GM06990 (cell line): ENCODE measurements around the gene JARID2.
A peak's percentile ranks its signal among the peaks of the same experiment; 100 is the strongest.

Experiments used
- DNase-seq: peaks from one replicate; pipeline ENCODE4 v3.0.0-alpha.2; 2011; ENCODE audit not compliant: insufficient read length; ENCODE audit errors: extremely low read depth
- H3K27me3 ChIP-seq: replicated peaks from 2 replicates; pipeline ENCODE4 v1.6.0; 2011; ENCODE audit warnings: low read length; ENCODE audit not compliant: control insufficient read depth, insufficient read depth
- H3K36me3 ChIP-seq: 2 replicates; pipeline ENCODE4 v1.5.1; 2011; ENCODE audit warnings: low read length; ENCODE audit not compliant: control insufficient read depth, insufficient read depth
- H3K4me3 ChIP-seq: replicated peaks from 2 replicates; pipeline ENCODE4 v1.5.1; 2011; ENCODE audit warnings: low read depth, mild to moderate bottlenecking, control low read depth, low read length
- TF ChIP-seq, protein P1 (sequence below): IDR thresholded peaks from 2 replicates; pipeline ENCODE4 v1.5.1; 2011; ENCODE audit warnings: low read length, control low read depth, mild to moderate bottlenecking, inconsistent platforms; ENCODE audit not compliant: insufficient read depth, poor library complexity, severe bottlenecking

The JARID2 gene

GRCh38 chr6:15419493-15419892 is 173.6 kb downstream of the JARID2 start:
- no peak for DNase-seq
- Histone ChIP-seq H3K36me3 (no peaks in the 10 kb centered on the region), H3K4me3 (no peak overlapping the region), H3K27me3 (no peaks in the 10 kb centered on the region)
- TF ChIP-seq, protein P1, sequence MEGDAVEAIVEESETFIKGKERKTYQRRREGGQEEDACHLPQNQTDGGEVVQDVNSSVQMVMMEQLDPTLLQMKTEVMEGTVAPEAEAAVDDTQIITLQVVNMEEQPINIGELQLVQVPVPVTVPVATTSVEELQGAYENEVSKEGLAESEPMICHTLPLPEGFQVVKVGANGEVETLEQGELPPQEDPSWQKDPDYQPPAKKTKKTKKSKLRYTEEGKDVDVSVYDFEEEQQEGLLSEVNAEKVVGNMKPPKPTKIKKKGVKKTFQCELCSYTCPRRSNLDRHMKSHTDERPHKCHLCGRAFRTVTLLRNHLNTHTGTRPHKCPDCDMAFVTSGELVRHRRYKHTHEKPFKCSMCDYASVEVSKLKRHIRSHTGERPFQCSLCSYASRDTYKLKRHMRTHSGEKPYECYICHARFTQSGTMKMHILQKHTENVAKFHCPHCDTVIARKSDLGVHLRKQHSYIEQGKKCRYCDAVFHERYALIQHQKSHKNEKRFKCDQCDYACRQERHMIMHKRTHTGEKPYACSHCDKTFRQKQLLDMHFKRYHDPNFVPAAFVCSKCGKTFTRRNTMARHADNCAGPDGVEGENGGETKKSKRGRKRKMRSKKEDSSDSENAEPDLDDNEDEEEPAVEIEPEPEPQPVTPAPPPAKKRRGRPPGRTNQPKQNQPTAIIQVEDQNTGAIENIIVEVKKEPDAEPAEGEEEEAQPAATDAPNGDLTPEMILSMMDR = no peak

DNA sequence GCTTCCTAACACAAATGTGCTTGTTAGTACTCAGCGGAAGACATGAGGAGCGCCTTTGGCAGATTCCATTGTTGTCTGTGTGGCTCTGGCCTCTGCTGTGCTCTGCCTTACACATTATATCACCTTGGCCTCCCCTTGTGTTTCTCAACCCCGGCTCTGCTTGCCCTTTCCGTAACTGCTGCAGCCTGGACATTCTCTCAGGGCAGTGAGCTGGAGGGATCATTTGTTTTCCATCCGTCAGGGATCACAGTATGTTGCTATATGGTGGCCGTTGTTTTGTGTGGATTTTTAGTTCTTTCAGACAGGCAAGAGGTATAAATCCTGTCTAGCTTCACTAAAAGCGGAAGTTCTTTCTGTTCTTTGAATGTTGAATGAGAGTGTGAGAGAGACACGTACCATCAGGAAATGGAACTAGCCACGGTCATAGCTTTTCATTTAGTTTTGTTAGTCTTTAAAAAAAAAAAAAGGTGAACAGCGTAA is 175.1 kb downstream of the JARID2 start:
- Histone ChIP-seq H3K27me3 (no peaks in the 10 kb centered on the region), H3K36me3 (no peaks in the 10 kb centered on the region), H3K4me3 (peak overlapping the region; percentile 46)
- DNase-seq = peak; percentile 67
- TF ChIP-seq, protein P1 = no peak

GRCh38 chr6:15421945-15422733 is 176.3 kb downstream of the JARID2 start:
- no peaks in the 10 kb centered on the region for H3K27me3 ChIP-seq
- no peaks in the 10 kb centered on the region for H3K36me3 ChIP-seq
- no peak overlapping the region for H3K4me3 ChIP-seq
- no peak for DNase-seq
- TF ChIP-seq, protein P1 = no peak

- H3K36me3 ChIP-seq = no peaks in the 10 kb centered on the region
- TF ChIP-seq, protein P1 = no peak
- no peak overlapping the region for H3K4me3 ChIP-seq
- no peaks in the 10 kb centered on the region for H3K27me3 ChIP-seq
- no peak for DNase-seq
Observed at GRCh38 chr6:15423286-15423993, 177.6 kb downstream of the JARID2 start.

DNA sequence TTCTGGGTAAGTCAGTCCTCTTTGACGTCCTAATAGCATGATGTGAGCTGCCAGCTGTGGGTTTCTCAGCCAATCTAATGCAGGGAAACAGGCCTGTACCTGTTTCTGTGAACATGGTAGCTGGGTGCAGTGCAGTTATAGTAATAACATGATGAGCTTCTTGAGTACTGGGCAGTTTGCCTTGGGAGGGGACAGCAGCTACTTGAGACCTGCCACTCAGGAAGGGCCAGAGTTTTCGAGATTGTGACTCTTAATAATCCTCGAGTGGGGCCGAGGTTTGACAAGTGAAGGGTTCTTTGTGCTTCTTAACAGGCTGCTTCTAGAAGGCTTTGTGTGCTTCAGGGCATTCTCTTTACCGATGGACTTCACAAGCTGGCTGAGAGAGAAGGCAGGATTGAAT is 180.1 kb downstream of the JARID2 start:
- no peaks in the 10 kb centered on the region for H3K27me3 ChIP-seq
- no peak for DNase-seq
- TF ChIP-seq, protein P1 = no peak
- H3K4me3 ChIP-seq = no peak overlapping the region
- H3K36me3 ChIP-seq = no peaks in the 10 kb centered on the region
